H9 (cell line): Measurements from ENCODE around the gene ZNF92. TPM values are rescaled to one million over a fixed set of nuclear protein-coding genes. Genes with fewer than 3 reads are reported as not detected.

Experiments used
- DNase-seq: peaks from one replicate; pipeline ENCODE4 v3.0.0-alpha.2; 2017
- H2AFZ ChIP-seq: one replicate; pipeline ENCODE4 v1.6.1; 2013; ENCODE audit warnings: mild to moderate bottlenecking, low read length, control low read depth, moderate library complexity
- H2AK5ac ChIP-seq: 2 replicates; pipeline ENCODE4 v1.6.1; 2013; ENCODE audit warnings: low read length, control low read depth, mixed read lengths; ENCODE audit not compliant: insufficient read length
- H2BK120ac ChIP-seq: one replicate; pipeline ENCODE4 v1.6.1; 2013; ENCODE audit warnings: low read depth, mild to moderate bottlenecking, low read length, control low read depth, inconsistent platforms; ENCODE audit not compliant: poor library complexity, severe bottlenecking
- H2BK12ac ChIP-seq: 2 replicates; pipeline ENCODE4 v1.6.1; 2013; ENCODE audit warnings: low read length, control low read depth, mixed read lengths, low read depth; ENCODE audit not compliant: insufficient read length
- H2BK15ac ChIP-seq: 2 replicates; pipeline ENCODE4 v1.6.1; 2013; ENCODE audit warnings: low read depth, low read length, control low read depth
- H2BK20ac ChIP-seq: one replicate; pipeline ENCODE4 v1.6.1; 2013; ENCODE audit warnings: low read depth, mild to moderate bottlenecking, low read length, control low read depth, inconsistent platforms; ENCODE audit not compliant: poor library complexity, severe bottlenecking
- H2BK5ac ChIP-seq: 2 replicates; pipeline ENCODE4 v1.6.1; 2013; ENCODE audit warnings: low read length, control low read depth, mixed read lengths; ENCODE audit not compliant: insufficient read length
- H3K14ac ChIP-seq: 2 replicates; pipeline ENCODE4 v1.6.1; 2013; ENCODE audit warnings: low read length, control low read depth; ENCODE audit not compliant: insufficient read depth
- H3K18ac ChIP-seq: 2 replicates; pipeline ENCODE4 v1.6.1; 2013; ENCODE audit warnings: low read depth, mild to moderate bottlenecking, mixed read lengths, low read length, control low read depth; ENCODE audit not compliant: insufficient read length
- H3K23ac ChIP-seq: 2 replicates; pipeline ENCODE4 v1.6.1; 2013; ENCODE audit warnings: low read length, control low read depth, mixed read lengths, low read depth; ENCODE audit not compliant: insufficient read length
- H3K23me2 ChIP-seq: 2 replicates; pipeline ENCODE4 v1.6.1; 2013; ENCODE audit warnings: low read depth, mild to moderate bottlenecking, mixed read lengths, low read length, control low read depth; ENCODE audit not compliant: insufficient read length, poor library complexity, severe bottlenecking
- H3K27ac ChIP-seq: 2 replicates; pipeline ENCODE4 v1.5.1; 2013; ENCODE audit warnings: low read length, control low read depth, mixed read lengths, low read depth; ENCODE audit not compliant: insufficient read length
- H3K27me3 ChIP-seq: 2 replicates; pipeline ENCODE4 v1.6.1; 2013; ENCODE audit warnings: low read length, control low read depth, inconsistent platforms; ENCODE audit not compliant: insufficient read depth
- H3K4ac ChIP-seq: 2 replicates; pipeline ENCODE4 v1.6.1; 2013; ENCODE audit warnings: low read depth, mild to moderate bottlenecking, control low read depth, inconsistent platforms, low read length, moderate library complexity
- H3K4me1 ChIP-seq: 2 replicates; pipeline ENCODE4 v1.6.1; 2013; ENCODE audit warnings: low read length, control low read depth, inconsistent platforms; ENCODE audit not compliant: insufficient read depth
- H3K4me2 ChIP-seq: 2 replicates; pipeline ENCODE4 v1.6.1; 2013; ENCODE audit warnings: low read length, control low read depth, mixed read lengths; ENCODE audit not compliant: insufficient read length, insufficient read depth
- H3K56ac ChIP-seq: 2 replicates; pipeline ENCODE4 v1.6.1; 2013; ENCODE audit warnings: low read depth, mild to moderate bottlenecking, mixed read lengths, low read length, control low read depth; ENCODE audit not compliant: insufficient read length
- H3K79me1 ChIP-seq: 2 replicates; pipeline ENCODE4 v1.6.1; 2013; ENCODE audit warnings: low read depth, mild to moderate bottlenecking, moderate library complexity, low read length, control low read depth, inconsistent platforms; ENCODE audit not compliant: insufficient read depth, poor library complexity, severe bottlenecking
- H3K79me2 ChIP-seq: 2 replicates; pipeline ENCODE4 v1.6.1; 2013; ENCODE audit warnings: low read length, control low read depth, inconsistent platforms; ENCODE audit not compliant: insufficient read depth
- H3K9ac ChIP-seq: 2 replicates; pipeline ENCODE4 v1.6.1; 2013; ENCODE audit warnings: low read length, control low read depth, mixed read lengths; ENCODE audit not compliant: insufficient read length; ENCODE audit errors: extremely low read depth
- H3K9me3 ChIP-seq: one replicate; pipeline ENCODE4 v1.6.1; 2013; ENCODE audit warnings: low read depth, low read length, inconsistent platforms; ENCODE audit not compliant: control insufficient read depth
- H3T11ph ChIP-seq: one replicate; pipeline ENCODE4 v1.6.1; 2013; ENCODE audit warnings: mild to moderate bottlenecking, low read length, control low read depth, inconsistent platforms
- H4K20me1 ChIP-seq: one replicate; pipeline ENCODE4 v1.6.1; 2013; ENCODE audit not compliant: control insufficient read depth, insufficient read length, insufficient read depth
- H4K5ac ChIP-seq: 2 replicates; pipeline ENCODE4 v1.6.1; 2013; ENCODE audit warnings: low read depth, mild to moderate bottlenecking, mixed read lengths, low read length, control low read depth; ENCODE audit not compliant: insufficient read length
- H4K8ac ChIP-seq: replicated peaks from 2 replicates; pipeline ENCODE4 v1.6.1; 2013; ENCODE audit warnings: low read length, control low read depth, mixed read lengths, low read depth; ENCODE audit not compliant: insufficient read length
- H4K91ac ChIP-seq: 2 replicates; pipeline ENCODE4 v1.6.1; 2013; ENCODE audit warnings: low read depth, mild to moderate bottlenecking, moderate library complexity, mixed read lengths, low read length, control low read depth; ENCODE audit not compliant: insufficient read length
- H3K27ac Mint-ChIP-seq, 3 experiments: 2 replicates in 2 of 3; 3 replicates in 1 of 3; pipeline ENCODE4 v1.8.0; 2020 to 2021; ENCODE audit warnings: mixed read lengths in 3 of 3, mild to moderate bottlenecking in 1 of 3, moderate library complexity in 1 of 3
- H3K27me3 Mint-ChIP-seq: 2 replicates; pipeline ENCODE4 v1.8.0; 2021; ENCODE audit warnings: low read depth, mild to moderate bottlenecking, moderate library complexity, mixed read lengths
- H3K36me3 Mint-ChIP-seq, 3 experiments: 2 replicates in 2 of 3; 3 replicates in 1 of 3; pipeline ENCODE4 v1.8.0; 2020 to 2021; ENCODE audit warnings: low read depth in 3 of 3, mixed read lengths in 3 of 3; ENCODE audit not compliant: insufficient read depth in 1 of 3
- H3K4me1 Mint-ChIP-seq, 2 experiments: 2 replicates each; pipeline ENCODE4 v1.8.0; 2020; ENCODE audit warnings: mixed read lengths in 2 of 2
- H3K4me3 Mint-ChIP-seq, 2 experiments: 2 replicates in 1 of 2; 3 replicates in 1 of 2; pipeline ENCODE4 v1.8.0; 2020 to 2021; ENCODE audit warnings: mild to moderate bottlenecking in 2 of 2, mixed read lengths in 2 of 2, moderate library complexity in 1 of 2
- H3K9me3 Mint-ChIP-seq, 2 experiments: 2 replicates in 1 of 2; 3 replicates in 1 of 2; pipeline ENCODE4 v1.8.0; 2020; ENCODE audit warnings: mild to moderate bottlenecking in 2 of 2, mixed read lengths in 2 of 2, moderate library complexity in 1 of 2
- WGBS: extraction: QIAGEN DNeasy Blood & Tissue Kit; methylation state at CpG from one replicate; pipeline ENCODE4 v1.1.7; 2013; ENCODE audit warnings: missing lambda C conversion rate, low lambda C conversion rate, mixed read lengths; ENCODE audit not compliant: insufficient read length; ENCODE audit errors: extremely low coverage; 5-methylcytosine and 5-hydroxymethylcytosine counted together
- total RNA-seq: library from RNA; stranded (reverse); gene quantifications from 2 replicates; pipeline ENCODE4 v1.2.1, GENCODE V29; 2021
- TF ChIP-seq, protein P1 (sequence below): fragments of 200-600 bp; sonication (generic); conservative IDR thresholded peaks from 3 replicates; pipeline ENCODE4 v1.8.0; 2021; ENCODE audit warnings: antibody characterized with exemption, mild to moderate bottlenecking

ZNF92 gene
- total RNA-seq, 1 experiment from 2014 or later: 32.4 TPM

DNA sequence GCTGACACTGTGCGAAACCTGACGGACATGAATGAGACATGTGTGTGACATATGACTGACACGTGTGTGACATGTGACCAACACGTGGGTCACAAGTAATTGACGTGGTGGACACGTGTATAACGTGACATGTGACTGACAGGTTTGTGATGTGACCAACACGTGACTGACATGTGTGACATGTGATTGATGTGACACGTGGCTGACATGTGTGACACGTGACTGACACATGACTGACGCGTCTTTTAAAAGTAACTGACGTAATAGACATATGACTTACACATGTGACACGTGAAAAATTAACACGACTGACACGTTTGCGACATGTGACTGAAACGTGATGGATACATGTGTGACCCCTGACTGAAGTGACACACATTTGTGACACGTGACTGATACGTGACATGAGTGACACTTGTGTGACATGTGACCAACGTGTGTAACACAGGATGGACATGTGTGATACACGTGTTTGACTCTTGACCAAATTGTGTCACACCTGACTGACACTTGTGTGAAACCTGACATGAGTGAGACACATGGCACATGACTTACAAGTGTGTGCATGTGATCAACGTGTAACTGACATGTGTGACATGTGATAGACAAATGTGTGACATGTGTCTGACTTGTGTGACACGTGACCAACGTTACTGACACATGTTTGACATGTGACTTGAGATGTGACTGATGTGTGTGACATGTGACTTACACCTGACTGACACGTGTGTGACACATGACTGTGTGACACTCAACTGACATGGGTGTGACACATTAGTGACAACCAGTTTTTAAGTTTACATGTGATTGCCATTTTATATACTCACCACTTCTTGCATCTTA lies 56.9 kb downstream of the ZNF92 start:
- no peak overlapping the region for H3K23ac ChIP-seq
- WGBS: no CpG with 5 or more reads among the region's 26 CpGs
- H2BK12ac ChIP-seq: no peak overlapping the region
- H3K27me3 Mint-ChIP-seq: peaks cover 2% of the 10 kb centered on the region
- no peak overlapping the region for H3K4me3 Mint-ChIP-seq
- H3K9ac ChIP-seq: no peak overlapping the region
- H3K4me2 ChIP-seq: no peak overlapping the region
- no peak overlapping the region for H3K4ac ChIP-seq
- no peak overlapping the region for H3K18ac ChIP-seq
- H2BK120ac ChIP-seq: no peak overlapping the region
- no peak overlapping the region for H2AK5ac ChIP-seq
- no peak for DNase-seq
- no peak overlapping the region for H3T11ph ChIP-seq
- no peak overlapping the region for H4K91ac ChIP-seq
- H3K36me3 Mint-ChIP-seq: peaks cover 6 to 28% (median 9%) of the 10 kb centered on the region in 3 experiments; a peak in 6 of 7 replicates
- H3K56ac ChIP-seq: no peak overlapping the region
- no peak overlapping the region for H2BK15ac ChIP-seq
- H2BK20ac ChIP-seq: no peak overlapping the region
- H3K9me3 Mint-ChIP-seq: peaks cover 50 to 70% of the 10 kb centered on the region in 2 experiments
- H3K9me3 ChIP-seq: peaks cover 17% of the 10 kb centered on the region
- no peak overlapping the region for H3K27ac ChIP-seq
- peaks cover 3% of the 10 kb centered on the region for H4K20me1 ChIP-seq
- H3K14ac ChIP-seq: no peak overlapping the region
- no peak overlapping the region for H2BK5ac ChIP-seq
- no peaks in the 10 kb centered on the region for H3K79me2 ChIP-seq
- no peak overlapping the region for H3K27ac Mint-ChIP-seq
- no peaks in the 10 kb centered on the region for H3K27me3 ChIP-seq
- H3K4me1 Mint-ChIP-seq: no peaks in the 10 kb centered on the region
- H3K4me1 ChIP-seq: no peaks in the 10 kb centered on the region
- no peaks in the 10 kb centered on the region for H3K23me2 ChIP-seq
- no peak overlapping the region for H4K5ac ChIP-seq
- no peaks in the 10 kb centered on the region for H3K79me1 ChIP-seq
- no peak overlapping the region for H4K8ac ChIP-seq
- TF ChIP-seq, protein P1, sequence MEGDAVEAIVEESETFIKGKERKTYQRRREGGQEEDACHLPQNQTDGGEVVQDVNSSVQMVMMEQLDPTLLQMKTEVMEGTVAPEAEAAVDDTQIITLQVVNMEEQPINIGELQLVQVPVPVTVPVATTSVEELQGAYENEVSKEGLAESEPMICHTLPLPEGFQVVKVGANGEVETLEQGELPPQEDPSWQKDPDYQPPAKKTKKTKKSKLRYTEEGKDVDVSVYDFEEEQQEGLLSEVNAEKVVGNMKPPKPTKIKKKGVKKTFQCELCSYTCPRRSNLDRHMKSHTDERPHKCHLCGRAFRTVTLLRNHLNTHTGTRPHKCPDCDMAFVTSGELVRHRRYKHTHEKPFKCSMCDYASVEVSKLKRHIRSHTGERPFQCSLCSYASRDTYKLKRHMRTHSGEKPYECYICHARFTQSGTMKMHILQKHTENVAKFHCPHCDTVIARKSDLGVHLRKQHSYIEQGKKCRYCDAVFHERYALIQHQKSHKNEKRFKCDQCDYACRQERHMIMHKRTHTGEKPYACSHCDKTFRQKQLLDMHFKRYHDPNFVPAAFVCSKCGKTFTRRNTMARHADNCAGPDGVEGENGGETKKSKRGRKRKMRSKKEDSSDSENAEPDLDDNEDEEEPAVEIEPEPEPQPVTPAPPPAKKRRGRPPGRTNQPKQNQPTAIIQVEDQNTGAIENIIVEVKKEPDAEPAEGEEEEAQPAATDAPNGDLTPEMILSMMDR: no peak
- no peak overlapping the region for H2AFZ ChIP-seq
